GM19240 (cell line): ENCODE data around the gene CCDC200.
"Not testable (repeated sequence)": the region's sequence is repeated elsewhere in the genome, so short reads cannot be mapped to it uniquely, and the experiment has no call there.

Experiments
- DNase-seq: peaks from one replicate; pipeline ENCODE4 v3.0.0; 2011; ENCODE audit warnings: low spot score; ENCODE audit not compliant: insufficient read length

The CCDC200 gene

GRCh38 chr17:43216762-43217613, 11.4 kb downstream of the CCDC200 start:
- no peak for DNase-seq

- DNase-seq, result no peak
These were observed 12.1 kb downstream of the CCDC200 start for GRCh38 chr17:43216369-43216761.

DNA sequence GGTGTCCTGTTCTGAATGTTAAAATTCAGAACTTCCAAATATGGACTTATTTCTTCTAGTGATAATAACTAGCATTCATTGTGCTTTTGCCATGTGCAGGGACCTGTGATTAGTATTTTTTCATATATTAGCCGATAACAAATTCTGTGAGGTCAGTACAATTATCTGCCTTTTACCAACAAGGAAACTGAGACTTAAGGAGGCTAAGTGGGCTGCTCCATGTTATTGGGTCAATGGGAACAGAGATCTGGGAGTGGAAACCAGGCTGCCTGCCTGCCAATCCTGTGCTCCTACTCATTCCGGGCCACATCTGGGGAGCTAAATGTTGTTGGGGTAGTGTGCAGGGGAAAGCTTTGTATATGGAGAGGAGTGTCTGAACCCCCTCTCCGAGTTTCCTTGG, 13.1 kb downstream of the CCDC200 start:
- no peak for DNase-seq

DNA sequence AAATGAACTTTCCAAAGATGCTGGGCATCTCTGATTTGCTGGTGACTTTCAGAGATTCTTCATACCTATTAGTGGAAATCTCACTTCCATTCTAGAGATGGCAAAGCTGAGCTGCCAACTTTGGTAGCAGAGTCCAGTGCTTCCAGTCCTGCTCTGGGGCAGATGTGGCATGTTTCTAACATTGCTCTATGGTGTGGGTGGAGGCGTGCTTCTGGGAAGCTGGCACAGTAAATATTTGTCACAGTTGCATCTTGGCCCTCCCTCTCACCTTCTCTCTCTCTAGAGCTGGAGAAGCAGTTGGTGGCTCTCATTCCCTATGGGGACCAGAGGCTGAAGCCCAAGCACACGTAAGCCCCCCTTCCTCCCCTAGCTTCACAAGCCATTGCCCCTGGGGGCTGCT, 14.9 kb downstream of the CCDC200 start:
- no peak for DNase-seq

GRCh38 chr17:43212641-43213490, 15.6 kb downstream of the CCDC200 start:
- no peak for DNase-seq

GRCh38 chr17:43211480-43212402, 16.7 kb downstream of the CCDC200 start, which contains the start of gene TMEM106A:
TMEM106A (plus strand) TSS chr17:43211875; CDS start chr17:43213042, 1,167 bp downstream.
- DNase-seq, result peak; percentile 88

DNA sequence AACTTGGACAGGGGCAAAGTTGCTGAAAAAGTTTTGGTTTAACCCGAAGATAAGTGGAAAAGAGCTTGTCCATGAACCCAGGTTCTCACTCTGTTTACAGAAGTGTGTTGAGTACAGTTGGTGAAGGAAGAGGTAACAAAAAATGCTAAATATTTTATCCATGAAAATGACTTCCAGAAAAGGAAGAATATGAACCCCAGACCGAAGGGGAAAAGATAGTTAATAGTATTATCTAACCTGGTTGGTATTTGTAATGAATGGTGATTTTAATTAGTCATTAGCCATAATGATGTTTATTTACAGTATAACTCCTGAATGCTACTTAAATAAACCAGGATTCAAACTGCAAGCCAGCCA, 17.3 kb downstream of the CCDC200 start:
- DNase-seq, result no peak

DNA sequence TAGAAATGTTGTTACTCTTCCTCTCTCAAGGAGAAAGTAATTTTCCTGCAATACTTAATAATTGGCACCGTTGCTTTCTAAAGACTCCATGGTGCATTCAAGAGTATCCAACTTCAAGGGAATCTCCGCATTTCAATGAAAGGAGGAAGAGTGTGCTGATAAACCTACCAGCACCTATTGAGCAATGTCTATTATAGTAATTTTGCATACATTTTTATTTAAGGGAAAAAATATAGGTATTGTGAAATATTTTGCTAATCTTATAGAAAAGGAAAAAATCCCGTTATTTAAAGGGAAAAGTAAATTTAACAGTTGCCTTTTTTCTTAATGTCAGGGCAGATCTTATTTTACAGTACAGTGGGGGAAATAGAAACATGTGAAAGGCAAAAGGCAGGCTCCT, 17.8 kb downstream of the CCDC200 start:
- DNase-seq, result no peak

- DNase-seq, result not testable (repeated sequence)
These were observed 25.4 kb downstream of the CCDC200 start for GRCh38 chr17:43203013-43203412.

- no peak for DNase-seq
These were observed 28.3 kb downstream of the CCDC200 start for GRCh38 chr17:43200127-43200526.

GRCh38 chr17:43199633-43200032, 28.8 kb downstream of the CCDC200 start:
- no peak for DNase-seq

- DNase-seq, result no peak
These were observed 35.2 kb downstream of the CCDC200 start for GRCh38 chr17:43193251-43193650.

DNA sequence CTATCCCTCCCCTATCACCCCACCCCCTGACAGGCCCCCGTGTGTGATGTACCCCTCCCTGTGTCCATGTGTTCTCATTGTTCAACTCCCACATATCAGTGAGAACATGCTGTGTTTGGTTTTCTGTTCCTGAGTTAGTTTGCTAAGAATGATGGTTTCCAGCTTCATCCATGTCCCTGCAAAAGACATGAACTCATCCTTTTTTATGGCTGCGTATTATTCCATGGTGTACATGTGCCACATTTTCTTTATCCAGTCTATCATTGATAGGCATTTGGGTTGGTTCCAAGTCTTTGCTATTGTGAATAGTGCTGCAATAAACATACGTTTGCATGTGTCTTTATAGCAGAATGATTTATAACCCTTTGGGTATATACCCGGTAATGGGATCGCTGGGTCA, 41.8 kb downstream of the CCDC200 start:
- DNase-seq, result not testable (repeated sequence)

DNA sequence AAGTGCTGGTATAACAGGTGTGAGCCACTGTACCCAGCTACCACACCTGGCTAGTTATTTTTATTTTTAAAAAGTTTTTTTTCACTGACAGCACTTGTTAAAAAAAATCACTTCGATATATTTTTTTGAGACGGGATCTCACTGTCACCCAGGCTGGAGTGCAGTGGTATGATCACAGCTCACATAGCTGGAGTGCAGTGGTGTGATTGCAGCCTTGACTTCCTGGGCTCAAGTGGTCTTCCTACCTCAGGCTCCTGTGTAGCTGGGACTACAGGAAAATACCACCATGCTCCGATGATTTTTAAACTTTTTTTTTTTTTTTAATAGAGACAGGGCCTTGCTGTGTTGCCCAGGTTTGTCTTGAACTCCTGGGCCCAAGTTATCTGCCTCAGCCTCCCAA, 44.5 kb downstream of the CCDC200 start:
- DNase-seq, result no peak

- DNase-seq, result no peak
These were observed 52.3 kb downstream of the CCDC200 start for GRCh38 chr17:43176119-43176570.

DNA sequence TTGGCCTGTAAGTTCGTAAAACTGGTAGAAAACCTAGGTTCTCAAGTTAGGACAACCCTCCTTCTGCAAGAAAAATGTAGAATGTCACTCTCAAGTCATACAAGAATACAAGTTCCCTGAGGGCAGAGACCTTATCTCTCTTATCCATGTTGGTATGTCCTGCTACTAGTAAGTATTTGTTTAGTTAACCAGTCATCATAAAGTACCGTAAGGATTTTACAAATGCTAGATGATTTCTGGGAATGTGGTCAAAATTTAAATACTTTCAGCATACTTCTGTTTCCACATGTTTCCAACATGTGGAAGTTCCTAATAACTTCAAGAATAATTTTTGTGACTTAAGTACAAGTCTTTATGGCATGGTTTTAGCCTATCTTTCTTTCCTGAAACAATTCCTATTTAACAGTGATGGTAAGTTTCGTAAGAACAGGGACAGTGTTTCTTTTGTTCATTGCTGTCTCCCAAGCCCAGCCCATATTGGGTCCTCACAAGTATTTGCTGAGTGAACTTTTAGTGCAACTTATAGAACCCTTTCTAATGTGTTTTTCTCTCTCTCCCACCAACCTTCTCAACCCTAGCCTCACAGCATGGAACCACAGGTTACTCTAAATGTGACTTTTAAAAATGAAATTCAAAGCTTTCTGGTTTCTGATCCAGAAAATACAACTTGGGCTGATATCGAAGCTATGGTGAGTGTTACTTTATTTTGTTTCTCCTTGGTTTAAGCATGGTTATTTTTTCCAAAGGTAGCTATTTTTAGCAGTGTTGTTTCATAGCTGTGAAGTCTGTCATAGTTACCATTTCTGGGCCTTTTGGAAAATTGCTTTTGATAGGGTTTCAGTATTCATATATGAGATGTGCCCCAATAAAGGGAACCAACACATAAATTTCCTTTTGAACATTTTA, 53.0 kb downstream of the CCDC200 start:
- DNase-seq, result no peak

GRCh38 chr17:43171586-43172487, 56.6 kb downstream of the CCDC200 start:
- no peak for DNase-seq
